HG03108 (cell line): ENCODE measurements around the gene PHLPP1.

Experiments
- ATAC-seq: cut with Tn5 transposase; IDR thresholded peaks from one replicate; pipeline ENCODE4 v1.9.1; 2021; ENCODE audit warnings: moderate library complexity; ENCODE audit not compliant: unreplicated experiment

PHLPP1 gene

DNA sequence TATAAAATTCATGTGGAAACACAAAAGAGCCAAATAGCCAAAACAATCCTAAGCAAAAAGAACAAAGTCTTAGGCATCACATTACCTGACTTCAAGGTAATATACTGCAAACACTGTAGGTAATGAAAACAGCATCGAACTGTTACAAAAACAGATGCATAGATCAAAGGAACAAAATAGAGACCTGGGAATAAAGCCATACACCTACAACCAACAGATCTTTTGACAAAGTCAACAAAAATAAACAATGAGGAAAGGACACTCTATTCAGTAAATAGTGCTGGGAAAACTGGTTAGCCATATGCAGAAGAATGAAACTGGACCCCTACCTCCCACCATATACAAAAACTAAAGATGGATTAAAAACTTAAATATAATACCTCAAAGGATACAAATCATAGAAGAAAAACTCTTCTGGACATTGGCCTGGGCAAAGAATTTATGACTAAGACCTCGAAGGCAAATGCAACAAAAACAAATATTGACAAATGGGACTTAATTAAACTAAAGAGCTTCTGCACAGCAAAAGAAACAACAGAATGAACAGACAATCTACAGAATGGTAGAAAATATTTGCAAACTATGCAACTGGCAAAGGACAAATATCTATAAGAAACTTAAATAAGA lies 218.0 kb downstream of the PHLPP1 start:
- ATAC-seq, result no peak

- no peak for ATAC-seq
Measured at GRCh38 chr18:62935994-62936393, 220.7 kb downstream of the PHLPP1 start.

DNA sequence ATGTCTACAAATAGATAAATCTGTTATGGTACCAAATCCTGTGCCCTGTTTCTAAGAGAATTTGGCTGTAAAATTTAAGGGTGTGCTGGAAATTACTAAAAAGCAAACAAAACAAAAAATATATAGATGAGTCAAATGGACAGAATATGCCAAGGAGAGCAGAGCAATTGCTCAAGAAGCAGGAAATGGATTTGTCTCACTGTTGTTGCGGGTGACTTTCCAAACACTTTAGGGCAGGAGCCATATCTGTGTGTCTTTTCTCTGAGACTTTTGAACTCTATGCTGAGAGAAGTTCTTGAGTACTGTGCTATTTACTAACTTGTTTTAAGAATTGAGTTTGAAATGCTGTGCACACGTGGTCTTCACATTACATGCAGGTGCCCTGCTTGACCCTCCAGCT lies 221.7 kb downstream of the PHLPP1 start:
- no peak for ATAC-seq

DNA sequence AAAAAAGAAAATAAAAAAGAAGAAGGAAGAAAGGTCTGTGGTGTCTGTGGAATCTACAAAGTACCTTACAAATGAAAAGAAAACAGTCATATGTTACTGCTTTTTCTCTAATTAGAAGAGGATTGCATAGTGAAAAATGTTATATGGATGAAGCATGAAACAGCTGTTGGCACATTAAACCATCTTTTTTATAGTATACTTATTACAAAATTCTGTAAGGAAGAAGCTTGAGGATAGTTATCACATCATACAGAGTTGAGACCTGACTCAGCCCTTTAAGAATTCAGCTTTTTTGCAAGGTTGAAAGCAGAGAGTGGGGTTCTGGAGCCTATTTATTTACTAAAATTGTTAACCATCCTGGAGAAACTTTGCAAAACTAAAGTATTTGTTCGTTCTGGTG lies 222.7 kb downstream of the PHLPP1 start:
- ATAC-seq, result no peak

GRCh38 chr18:62938487-62938886 lies 223.1 kb downstream of the PHLPP1 start:
- ATAC-seq, result peak; percentile 69

DNA sequence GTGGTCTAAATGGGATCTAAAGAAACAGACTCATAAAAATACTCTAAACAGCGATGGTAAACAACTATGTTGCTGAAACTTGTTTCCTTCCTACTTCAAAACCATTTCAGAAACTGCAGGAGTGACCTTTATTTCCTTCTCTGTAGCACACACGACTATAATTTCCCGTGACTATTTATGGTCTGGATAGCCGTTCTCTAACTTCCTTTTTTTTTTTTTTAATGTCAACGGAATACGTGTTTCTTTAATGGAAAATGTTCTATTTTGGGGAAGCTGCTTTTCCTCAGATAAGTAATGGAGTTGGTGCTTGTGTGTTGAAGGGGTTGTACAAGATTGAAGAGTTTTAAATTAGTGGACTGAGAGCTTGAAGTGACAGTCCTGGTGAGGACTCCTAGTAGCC lies 224.1 kb downstream of the PHLPP1 start:
- ATAC-seq, result no peak

GRCh38 chr18:62939926-62940325 lies 224.6 kb downstream of the PHLPP1 start:
- no peak for ATAC-seq

GRCh38 chr18:62942578-62942977 lies 227.2 kb downstream of the PHLPP1 start:
- no peak for ATAC-seq

DNA sequence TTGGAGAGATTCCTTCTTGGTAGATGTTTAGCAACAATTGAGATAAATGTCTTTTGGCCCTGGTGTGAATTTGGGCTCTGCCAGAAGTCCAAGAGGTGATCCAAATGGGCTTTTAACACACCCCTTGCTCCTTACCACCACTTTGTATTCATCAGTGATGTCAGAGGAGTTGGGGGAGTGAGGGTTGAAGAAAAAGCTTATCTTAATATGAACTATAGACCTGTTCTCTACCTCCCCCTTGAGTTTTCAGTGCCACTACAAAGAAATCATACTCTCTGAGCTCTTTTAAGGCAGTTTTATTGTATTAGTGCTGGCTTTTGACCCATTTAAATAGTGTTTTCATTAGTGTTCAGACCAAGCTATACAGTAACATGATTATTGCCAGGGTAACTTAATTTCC lies 229.1 kb downstream of the PHLPP1 start:
- no peak for ATAC-seq

DNA sequence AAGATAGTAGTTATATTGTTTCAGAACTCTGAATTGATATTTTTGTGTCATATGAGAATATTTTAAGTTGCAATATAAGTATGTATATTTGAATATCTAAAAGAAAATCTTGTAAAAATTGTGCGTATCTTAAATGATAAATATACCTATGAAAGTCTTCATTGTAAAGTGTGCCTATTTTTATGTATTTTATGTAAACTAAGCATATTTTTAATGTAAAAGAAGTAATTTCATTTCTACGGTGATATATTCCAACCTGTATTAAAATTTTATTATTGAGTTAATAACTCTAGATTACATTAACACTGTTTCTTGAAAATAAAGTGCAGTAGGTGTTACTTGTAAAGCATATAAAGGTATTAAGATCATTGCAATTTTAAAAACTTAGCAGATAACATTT lies 233.4 kb downstream of the PHLPP1 start:
- ATAC-seq, result no peak

DNA sequence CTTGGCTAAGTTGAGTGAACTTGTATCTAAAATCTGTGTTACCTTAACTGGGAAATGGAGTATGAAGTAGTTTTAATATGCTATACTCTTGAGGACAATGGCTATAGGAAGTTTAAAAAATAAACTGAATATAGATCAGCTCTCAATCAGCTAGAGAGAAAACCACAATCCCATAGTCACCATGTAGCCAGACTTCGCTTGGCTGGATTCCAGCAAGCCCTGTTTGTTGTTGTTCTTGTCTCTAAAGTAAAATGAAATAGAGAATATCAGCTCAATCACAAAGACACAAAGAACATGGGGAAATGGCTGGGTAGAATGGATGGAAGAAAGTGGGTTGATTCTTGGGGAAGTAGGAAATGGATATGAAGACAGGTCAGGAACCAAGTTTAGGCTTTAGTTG lies 234.9 kb downstream of the PHLPP1 start:
- no peak for ATAC-seq

DNA sequence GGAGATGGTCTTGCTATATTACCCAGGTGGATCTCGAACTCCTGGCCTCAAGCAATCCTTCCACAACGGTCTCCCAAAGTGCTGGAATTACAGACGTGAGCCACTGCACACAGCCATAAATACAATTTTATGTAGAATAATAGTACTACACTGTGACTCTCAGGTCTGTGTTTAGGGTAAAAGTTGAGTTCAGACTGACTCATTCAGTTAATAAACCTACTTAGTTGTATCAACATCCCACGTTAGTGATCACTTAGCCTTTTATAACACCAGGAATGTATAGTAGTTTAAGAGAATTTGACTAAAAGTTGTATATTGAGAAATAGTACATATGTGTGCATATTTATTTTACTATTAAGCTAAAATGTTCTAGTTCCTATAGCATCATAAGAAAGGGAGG lies 237.5 kb downstream of the PHLPP1 start:
- ATAC-seq, result no peak

DNA sequence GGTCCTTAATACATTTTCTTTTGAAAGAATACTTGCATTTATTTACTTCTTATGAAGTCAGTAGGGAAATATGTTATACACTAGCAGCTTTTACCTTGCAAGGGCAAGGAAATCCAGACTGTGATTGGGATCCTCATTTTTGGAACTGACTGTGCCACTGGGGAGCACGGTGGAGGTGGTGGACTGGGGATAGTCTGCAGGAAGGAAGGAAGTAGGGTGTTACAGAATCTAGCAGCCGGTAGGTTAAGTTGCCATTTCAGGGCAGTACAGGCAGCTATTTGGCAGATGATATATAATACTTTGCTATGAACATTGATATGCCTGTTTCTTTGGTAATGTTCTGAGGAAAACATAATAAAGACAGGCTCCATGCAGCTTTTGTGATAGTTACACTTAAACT lies 238.3 kb downstream of the PHLPP1 start:
- no peak for ATAC-seq

- ATAC-seq, result no peak
Measured at GRCh38 chr18:62954366-62954765, 239.0 kb downstream of the PHLPP1 start.

GRCh38 chr18:62957885-62958472 lies 242.6 kb downstream of the PHLPP1 start:
- ATAC-seq, result no peak

DNA sequence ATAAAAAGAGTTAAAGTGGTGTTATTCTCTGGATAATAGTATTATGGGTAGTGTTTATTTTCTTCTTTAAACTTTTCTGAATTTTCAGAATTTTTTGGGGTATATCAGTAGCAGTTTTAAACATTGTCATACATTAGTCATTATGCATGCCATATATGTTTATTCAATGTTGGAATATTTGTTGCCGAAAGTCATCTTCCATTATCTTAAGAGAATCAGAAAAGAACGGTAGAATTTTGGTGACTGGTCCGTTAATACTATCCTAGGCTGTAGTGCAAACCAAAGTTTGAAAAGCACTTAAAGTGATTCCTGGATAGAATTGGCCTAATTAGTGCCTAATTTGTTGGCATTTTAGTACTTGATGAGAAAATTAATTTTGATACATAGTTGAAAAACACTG lies 244.1 kb downstream of the PHLPP1 start:
- no peak for ATAC-seq

DNA sequence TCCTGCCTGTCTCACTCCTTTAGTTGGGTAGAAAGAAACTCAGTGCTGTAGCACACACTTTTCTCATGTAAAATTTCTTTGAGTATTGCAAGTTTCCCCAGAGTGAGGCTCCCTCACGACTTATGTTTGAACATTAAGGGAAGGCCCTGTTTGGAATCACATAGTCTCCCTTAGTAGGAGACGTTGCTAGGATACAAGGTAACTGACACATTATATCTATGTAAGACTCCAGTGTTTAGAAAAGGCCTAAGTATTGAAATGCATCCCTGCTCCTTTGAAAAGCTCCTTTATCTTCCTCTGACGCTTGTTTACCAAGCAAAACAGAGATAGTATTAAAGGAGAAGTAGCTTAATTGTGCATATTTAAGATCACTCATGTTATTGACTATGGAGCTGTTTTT lies 248.2 kb downstream of the PHLPP1 start:
- ATAC-seq, result no peak

DNA sequence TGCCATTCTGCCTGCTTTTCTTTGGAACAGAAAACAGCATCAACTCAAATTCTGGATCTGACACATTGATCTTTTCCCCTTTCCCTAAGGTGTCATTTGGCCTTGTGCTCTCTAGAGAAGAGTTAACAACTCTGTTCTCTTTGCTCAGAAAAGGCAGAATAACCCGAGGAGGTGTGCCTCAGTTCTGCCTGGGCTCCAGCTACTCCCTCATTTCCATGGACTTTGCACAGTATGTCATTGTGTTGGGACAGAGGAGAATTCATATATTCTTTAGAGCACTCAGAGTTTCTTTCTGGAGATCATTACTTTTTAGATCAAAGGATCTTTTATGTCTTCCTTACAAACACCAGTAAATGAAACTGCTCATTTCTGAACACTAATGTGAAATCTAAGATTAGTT lies 249.1 kb downstream of the PHLPP1 start:
- ATAC-seq, result no peak

- ATAC-seq, result no peak
Measured at GRCh38 chr18:62967089-62967488, 251.7 kb downstream of the PHLPP1 start.

DNA sequence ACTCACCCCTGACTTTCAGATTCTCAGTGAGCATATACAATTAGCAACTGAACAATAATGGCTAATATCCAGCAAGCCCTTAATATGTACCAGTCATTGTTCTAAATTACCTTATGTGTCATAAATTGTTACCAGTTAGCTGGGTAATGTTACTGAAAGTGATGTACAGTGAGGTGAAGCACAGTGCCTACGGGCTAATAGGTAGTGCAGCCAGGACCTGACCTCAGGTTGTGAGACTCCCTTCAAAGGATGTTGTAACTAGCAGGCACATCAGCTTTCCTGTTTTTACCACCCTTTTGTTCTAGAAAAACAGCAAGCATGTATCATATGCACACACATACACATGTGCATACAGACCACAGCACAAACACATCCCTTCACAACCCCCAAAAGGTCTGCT lies 258.3 kb downstream of the PHLPP1 start:
- ATAC-seq, result no peak

- no peak for ATAC-seq
Measured at GRCh38 chr18:62974388-62974787, 259.0 kb downstream of the PHLPP1 start.

GRCh38 chr18:62974928-62975675 lies 259.8 kb downstream of the PHLPP1 start:
- no peak for ATAC-seq
